Measurements from ENCODE around the gene SI.
"Not testable (repeated sequence)": the region's sequence is repeated elsewhere in the genome, so short reads cannot be mapped to it uniquely, and the experiment has no call there.

The SI gene

GRCh38 chr3:165078293-165078692, at the start of gene SI:
Gene SI (minus strand): TSS chr3:165078496. CDS start chr3:165076012, 2,484 bp downstream.
- DNase-seq (ENCODE audit: low read depth), result no peak

- no peak for DNase-seq (ENCODE audit: low read depth)
Measured at GRCh38 chr3:165125836-165126235, 47.5 kb upstream of the SI start.

- no peak for DNase-seq (ENCODE audit: low read depth)
Measured at GRCh38 chr3:165111401-165111800, 33.1 kb upstream of the SI start.

DNA sequence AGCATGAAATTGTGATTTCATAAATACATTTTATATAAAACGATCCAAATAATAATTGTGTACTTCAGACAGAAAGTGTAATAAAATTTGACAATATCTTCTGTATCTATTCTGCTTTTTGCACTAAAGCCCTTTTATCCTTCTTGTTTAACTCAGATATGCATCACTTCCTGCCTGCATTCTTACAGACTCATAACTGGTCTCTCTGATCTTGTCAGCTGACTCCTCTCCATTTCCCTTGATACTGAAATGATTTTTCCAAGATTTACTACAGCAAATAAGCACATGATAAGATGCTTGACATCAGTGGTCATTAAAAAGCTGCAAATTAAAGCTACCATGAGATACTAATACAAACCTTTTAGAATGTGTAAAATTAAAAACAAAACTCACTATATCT, 25.3 kb upstream of the SI start:
- no peak for DNase-seq (ENCODE audit: low read depth)

GRCh38 chr3:165082650-165083049, 4.4 kb upstream of the SI start:
- DNase-seq (ENCODE audit: low read depth), result no peak

DNA sequence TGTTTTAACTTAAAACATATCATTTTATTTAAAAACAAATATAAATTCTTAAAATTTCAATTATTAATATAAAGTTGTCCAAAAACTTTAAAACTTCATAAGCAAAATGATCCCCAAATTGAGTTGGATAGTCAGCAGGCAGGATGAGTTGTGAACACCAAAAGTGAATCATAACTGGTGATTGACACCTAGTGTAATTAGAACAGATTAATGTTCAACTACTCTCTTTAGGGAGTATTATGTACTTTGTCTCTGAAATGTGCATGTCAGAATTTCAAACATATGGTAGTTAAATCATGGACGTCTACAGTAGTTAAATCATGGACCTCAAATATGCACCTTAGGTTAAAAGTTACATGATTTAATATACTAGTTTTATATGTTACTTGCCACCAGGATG, 2.9 kb upstream of the SI start:
- DNase-seq (ENCODE audit: low read depth), result no peak

GRCh38 chr3:165075695-165076094, 2.6 kb downstream of the SI start:
- DNase-seq (ENCODE audit: low read depth), result no peak

- no peak for DNase-seq (ENCODE audit: low read depth)
Measured at GRCh38 chr3:165070682-165071081, 7.6 kb downstream of the SI start.

- DNase-seq (ENCODE audit: low read depth), result no peak
Measured at GRCh38 chr3:165056510-165056909, 21.8 kb downstream of the SI start.

DNA sequence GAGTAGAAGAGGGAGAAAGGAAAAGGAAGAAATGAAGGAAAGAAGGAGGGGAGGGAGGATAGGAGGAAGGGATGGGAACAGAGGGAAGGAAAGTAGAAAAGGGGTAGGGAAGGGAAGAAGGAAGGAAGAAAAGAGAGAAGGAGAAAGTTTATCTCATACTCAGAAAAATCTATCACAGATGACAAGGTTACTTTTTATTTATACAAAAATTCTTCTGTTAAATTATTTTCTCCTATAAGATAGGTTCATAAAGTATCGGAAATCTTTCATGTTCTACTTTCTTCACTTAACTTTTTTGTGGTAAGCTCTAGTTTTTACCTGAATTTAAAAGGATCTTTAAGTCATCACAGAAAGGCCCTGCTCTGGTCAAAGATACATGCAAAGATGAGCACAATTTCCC, 38.1 kb downstream of the SI start:
- DNase-seq (ENCODE audit: low read depth), result no peak

DNA sequence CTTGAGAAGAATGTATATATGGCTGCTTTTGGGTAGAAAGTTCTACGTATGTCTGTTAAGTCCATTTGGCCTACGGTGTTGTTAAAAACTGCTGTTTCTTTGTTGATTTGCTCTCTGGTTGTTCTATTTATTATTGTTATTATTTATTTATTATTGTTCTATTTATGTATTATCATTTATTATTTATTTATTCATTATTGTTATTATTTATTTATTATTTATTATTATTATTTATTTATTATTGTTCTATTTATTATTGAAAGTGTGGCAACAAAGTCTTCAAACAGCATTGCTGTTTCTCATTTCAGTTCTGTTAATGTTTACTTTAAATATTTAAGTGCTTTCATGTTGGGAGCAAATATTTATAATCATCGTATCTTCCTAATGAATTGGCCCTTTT, 66.7 kb downstream of the SI start:
- no peak for DNase-seq (ENCODE audit: low read depth)

GRCh38 chr3:164984947-164985346, 93.3 kb downstream of the SI start:
- DNase-seq (ENCODE audit: low read depth), result no peak

DNA sequence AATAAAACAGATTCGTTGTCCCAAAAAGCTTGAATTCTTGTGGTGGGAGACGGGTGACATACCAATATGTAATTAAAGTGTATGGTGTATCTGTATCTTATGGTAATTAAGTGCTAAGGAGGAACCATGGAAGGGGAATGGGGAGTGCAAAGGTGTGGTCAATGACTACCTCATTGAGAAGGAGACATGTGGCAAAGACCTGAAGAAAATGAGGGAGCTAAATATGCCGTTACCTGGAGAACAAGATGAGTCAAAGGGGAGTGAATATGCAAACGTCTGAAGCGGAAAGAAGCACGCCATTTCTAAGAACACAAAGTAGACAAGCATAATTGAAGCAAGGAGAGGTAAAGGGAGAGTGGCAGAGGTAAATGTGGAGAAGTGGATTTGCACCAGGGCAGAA, 115.7 kb downstream of the SI start:
- no peak for DNase-seq (ENCODE audit: low read depth)

GRCh38 chr3:164952966-164953365, 125.3 kb downstream of the SI start:
- no peak for DNase-seq (ENCODE audit: low read depth)

DNA sequence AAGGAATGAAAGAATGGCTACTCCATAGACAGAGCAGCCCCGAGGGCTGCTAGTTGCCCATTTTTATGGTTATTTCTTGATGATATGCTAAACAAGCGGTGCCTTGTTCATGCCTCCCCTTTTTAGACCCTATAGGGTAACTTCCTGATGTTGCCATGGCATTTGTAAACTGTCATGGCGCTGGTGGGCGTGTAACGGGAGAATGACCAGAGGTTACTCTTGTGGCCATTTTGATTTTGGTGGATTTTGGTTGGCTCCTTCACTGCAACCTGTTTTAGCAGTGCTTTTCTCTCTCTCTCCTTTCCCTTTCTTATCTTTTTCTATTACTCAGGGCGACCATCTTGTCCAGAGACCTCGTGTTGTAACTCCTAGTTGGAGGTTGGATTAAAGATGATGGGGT, 126.9 kb downstream of the SI start:
- not testable (repeated sequence) for DNase-seq (ENCODE audit: low read depth)

DNA sequence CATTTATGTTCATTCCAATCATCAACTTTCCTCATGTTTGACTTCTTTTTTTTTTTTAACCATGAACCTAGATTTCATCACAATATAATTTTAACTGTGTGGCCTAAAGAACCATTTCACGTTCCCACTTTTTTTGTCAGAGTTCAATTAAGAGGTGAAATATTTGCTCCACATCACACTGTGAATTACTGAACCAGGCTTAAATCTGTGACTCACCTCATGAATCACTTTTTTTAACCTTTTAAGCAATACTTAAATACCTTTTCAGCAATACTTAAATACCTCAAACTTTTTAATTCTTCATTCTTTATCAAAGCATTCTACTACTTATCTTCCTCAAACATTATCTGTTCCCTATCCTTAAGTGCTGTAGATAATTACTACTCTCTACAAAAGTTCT, 137.6 kb downstream of the SI start:
- no peak for DNase-seq (ENCODE audit: low read depth)

GRCh38 chr3:164929642-164930041, 148.7 kb downstream of the SI start:
- DNase-seq (ENCODE audit: low read depth), result no peak
